Left lung (tissue), 10 donors: ENCODE results near the gene ZFPM1. TPM values are rescaled to one million over a fixed set of nuclear protein-coding genes. Genes with fewer than 3 reads are reported as not detected.

Experiments used
- ATAC-seq: fragments of 200-7000 bp; cut with Tn5 transposase; one replicate; pipeline ENCODE4 v1.9.1; 2020; ENCODE audit warnings: moderate library complexity
- DNase-seq, 4 donors: peaks; one replicate each; pipeline ENCODE4 v3.0.0-alpha.2; 2013 to 2020
- H3K27ac ChIP-seq, 2 donors: fragments of 200-600 bp; sonication (generic) in 1 of 2; one replicate each; pipeline versions ENCODE4 v1.5.0 to v1.8.0; 2020 to 2021
- H3K27me3 ChIP-seq, 2 donors: fragments of 200-600 bp; sonication (generic) in 1 of 2; one replicate each; pipeline versions ENCODE4 v1.5.0 to v1.8.0; 2020 to 2021
- H3K36me3 ChIP-seq, 2 donors: fragments of 200-600 bp; sonication (generic) in 1 of 2; one replicate each; pipeline versions ENCODE4 v1.5.0 to v1.8.0; 2020 to 2021
- H3K4me1 ChIP-seq, 2 donors: fragments of 200-600 bp; one replicate each; pipeline ENCODE4 v1.8.0; 2021
- H3K4me3 ChIP-seq, 2 donors: fragments of 200-600 bp; sonication (generic) in 1 of 2; one replicate each; pipeline versions ENCODE4 v1.5.0 to v1.8.0; 2020 to 2021; ENCODE audit warnings: mild to moderate bottlenecking in 1 of 2
- H3K9me3 ChIP-seq, 2 donors: fragments of 200-600 bp; sonication (generic) in 1 of 2; one replicate each; pipeline versions ENCODE4 v1.5.0 to v1.8.0; 2020 to 2021
- intact Hi-C, 2 donors: fragments of 100-400 bp; cut with DNase I; formaldehyde crosslinking; loops; one replicate each; pipeline versions ENCODE4 v1.11.2 to v1.14.2; 2022
- polyA plus RNA-seq, 6 donors: library from polyadenylated mRNA; unstranded; fragments of 120-200 nt; gene quantifications; one replicate each; pipeline ENCODE4 v1.2.1, GENCODE V29; 2013; ENCODE audit not compliant: insufficient read length in 6 of 6
- total RNA-seq, 2 donors: library from RNA; stranded (reverse); fragmentation: NEBNext Ultra II Directional; extraction: Animal tissue kit (Norgen Biotek cat#: 25700); gene quantifications; one replicate each; pipeline ENCODE4 v1.2.1, GENCODE V29; 2021
- TF ChIP-seq, protein P1 (sequence below), 2 donors: fragments of 200-600 bp; sonication (generic) in 1 of 2; IDR thresholded peaks; one replicate each; pipeline versions ENCODE4 v1.5.0 to v1.8.0; 2021; ENCODE audit warnings: antibody characterized with exemption in 2 of 2
- donor health status: DM: no; HTN: yes; CAD: no.
- donor health status: DM: no; HTN: no; CAD: no.

ZFPM1 gene
- total and polyA plus RNA-seq, 8 donors, result 1.8 to 7.0 (median 3.6) TPM

DNA sequence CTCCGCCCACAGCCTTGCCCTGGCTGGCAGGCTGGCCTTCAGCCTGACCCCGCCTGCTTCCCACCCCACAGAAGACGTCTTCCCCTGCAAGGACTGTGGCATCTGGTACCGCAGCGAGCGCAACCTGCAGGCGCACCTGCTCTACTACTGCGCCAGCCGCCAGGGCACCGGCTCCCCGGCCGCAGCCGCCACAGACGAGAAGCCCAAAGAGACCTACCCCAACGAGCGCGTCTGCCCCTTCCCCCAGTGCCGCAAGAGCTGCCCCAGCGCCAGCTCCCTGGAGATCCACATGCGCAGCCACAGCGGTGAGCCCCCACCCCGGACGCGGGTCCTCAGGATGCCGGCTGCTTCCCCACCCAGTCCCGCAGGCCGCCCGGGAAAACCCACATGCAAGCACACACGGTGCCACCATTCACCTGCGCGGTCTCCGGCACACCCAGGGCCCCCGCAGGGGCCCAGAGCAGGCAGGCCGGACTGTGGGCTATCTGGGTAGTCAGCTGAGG lies 78.9 kb downstream of the ZFPM1 start:
- TF ChIP-seq, protein P1, sequence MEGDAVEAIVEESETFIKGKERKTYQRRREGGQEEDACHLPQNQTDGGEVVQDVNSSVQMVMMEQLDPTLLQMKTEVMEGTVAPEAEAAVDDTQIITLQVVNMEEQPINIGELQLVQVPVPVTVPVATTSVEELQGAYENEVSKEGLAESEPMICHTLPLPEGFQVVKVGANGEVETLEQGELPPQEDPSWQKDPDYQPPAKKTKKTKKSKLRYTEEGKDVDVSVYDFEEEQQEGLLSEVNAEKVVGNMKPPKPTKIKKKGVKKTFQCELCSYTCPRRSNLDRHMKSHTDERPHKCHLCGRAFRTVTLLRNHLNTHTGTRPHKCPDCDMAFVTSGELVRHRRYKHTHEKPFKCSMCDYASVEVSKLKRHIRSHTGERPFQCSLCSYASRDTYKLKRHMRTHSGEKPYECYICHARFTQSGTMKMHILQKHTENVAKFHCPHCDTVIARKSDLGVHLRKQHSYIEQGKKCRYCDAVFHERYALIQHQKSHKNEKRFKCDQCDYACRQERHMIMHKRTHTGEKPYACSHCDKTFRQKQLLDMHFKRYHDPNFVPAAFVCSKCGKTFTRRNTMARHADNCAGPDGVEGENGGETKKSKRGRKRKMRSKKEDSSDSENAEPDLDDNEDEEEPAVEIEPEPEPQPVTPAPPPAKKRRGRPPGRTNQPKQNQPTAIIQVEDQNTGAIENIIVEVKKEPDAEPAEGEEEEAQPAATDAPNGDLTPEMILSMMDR (IDR thresholded peaks at IDR 0.05), result no peak

DNA sequence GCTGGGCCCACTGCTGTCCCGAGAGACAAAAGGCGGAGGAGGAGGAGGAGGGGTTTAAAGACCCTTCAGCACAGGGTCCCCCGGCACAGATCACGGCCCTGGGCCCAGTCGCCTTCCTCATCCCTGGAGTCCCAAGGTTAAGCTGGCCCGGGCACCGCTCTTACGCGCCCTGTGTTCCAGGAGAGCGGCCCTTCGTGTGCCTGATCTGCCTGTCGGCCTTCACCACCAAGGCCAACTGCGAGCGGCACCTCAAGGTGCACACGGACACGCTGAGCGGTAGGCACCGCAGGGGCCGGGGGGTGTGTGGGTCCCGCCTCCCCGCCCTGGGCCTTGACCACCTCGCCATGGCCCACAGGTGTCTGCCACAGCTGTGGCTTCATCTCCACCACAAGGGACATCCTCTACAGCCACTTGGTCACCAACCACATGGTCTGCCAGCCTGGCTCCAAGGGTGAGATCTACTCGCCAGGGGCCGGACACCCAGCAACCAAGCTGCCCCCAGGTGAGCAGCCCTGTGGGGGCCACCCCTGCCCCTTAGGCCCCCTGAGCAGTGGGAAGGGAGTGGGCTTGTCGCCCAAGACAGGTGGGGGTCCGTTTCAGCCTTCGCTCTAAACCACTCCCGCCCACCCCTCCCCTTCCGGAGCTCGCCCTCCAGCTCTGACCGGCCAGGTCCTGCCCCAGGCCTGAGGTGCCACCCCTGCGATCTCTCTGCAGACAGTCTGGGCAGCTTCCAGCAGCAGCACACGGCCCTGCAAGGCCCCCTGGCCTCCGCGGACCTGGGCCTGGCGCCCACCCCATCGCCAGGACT lies 79.6 kb downstream of the ZFPM1 start:
- Histone ChIP-seq H3K4me1 (peaks cover 7 to 11% of the 10 kb centered on the region in 2 donors), H3K4me3 (peak overlapping the region; percentile 24 to 56), H3K27me3 (peaks cover 0 to under 1% of the 10 kb centered on the region in 2 donors), H3K27ac (no peak overlapping the region), H3K9me3 (no peaks in the 10 kb centered on the region), H3K36me3 (no peaks in the 10 kb centered on the region)
- TF ChIP-seq, protein P1 (IDR thresholded peaks at IDR 0.05), result no peak
- intact Hi-C loops, result no loop called here
- DNase-seq (peak in 1 of 4 donors; percentile 74), ATAC-seq (no peak)

More for the DNA sequence above, 78.9 kb downstream of the ZFPM1 start:
- no peak overlapping the region for H3K27ac ChIP-seq
- peaks cover 11 to 15% of the 10 kb centered on the region in 2 donors for H3K4me1 ChIP-seq
- H3K27me3 ChIP-seq, result no peaks in the 10 kb centered on the region
- peak in 1 of 4 donors; percentile 80 for DNase-seq
- no peak for ATAC-seq
- no peaks in the 10 kb centered on the region for H3K36me3 ChIP-seq
- H3K9me3 ChIP-seq, result no peaks in the 10 kb centered on the region
- H3K4me3 ChIP-seq, result no peak overlapping the region
- intact Hi-C loops, result no loop called here

DNA sequence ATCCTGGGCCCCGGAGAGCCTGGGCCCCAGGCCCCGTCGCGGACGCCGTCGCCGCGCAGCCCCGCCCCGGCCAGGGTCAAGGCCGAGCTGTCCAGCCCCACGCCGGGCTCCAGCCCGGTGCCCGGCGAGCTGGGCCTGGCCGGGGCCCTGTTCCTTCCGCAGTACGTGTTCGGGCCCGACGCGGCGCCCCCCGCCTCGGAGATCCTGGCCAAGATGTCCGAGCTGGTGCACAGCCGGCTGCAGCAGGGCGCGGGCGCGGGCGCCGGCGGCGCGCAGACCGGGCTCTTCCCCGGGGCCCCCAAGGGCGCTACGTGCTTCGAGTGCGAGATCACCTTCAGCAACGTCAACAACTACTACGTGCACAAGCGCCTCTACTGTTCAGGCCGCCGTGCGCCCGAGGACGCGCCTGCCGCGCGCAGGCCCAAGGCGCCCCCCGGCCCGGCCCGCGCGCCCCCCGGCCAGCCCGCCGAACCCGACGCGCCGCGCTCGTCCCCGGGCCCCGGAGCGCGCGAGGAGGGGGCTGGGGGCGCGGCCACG lies 80.4 kb downstream of the ZFPM1 start:
- Histone ChIP-seq H3K36me3 (no peaks in the 10 kb centered on the region), H3K27me3 (peaks cover 4 to 9% of the 10 kb centered on the region in 2 donors), H3K4me3 (peak overlapping the region; percentile 24 to 56), H3K9me3 (no peaks in the 10 kb centered on the region), H3K4me1 (peaks cover 7 to 10% of the 10 kb centered on the region in 2 donors), H3K27ac (no peak overlapping the region)
- intact Hi-C loops, result no loop called here
- DNase-seq (peak in 3 of 4 donors; percentile 44 to 81 (median 70)), ATAC-seq (peak; percentile 19)
- TF ChIP-seq, protein P1 (IDR thresholded peaks at IDR 0.05), result no peak

DNA sequence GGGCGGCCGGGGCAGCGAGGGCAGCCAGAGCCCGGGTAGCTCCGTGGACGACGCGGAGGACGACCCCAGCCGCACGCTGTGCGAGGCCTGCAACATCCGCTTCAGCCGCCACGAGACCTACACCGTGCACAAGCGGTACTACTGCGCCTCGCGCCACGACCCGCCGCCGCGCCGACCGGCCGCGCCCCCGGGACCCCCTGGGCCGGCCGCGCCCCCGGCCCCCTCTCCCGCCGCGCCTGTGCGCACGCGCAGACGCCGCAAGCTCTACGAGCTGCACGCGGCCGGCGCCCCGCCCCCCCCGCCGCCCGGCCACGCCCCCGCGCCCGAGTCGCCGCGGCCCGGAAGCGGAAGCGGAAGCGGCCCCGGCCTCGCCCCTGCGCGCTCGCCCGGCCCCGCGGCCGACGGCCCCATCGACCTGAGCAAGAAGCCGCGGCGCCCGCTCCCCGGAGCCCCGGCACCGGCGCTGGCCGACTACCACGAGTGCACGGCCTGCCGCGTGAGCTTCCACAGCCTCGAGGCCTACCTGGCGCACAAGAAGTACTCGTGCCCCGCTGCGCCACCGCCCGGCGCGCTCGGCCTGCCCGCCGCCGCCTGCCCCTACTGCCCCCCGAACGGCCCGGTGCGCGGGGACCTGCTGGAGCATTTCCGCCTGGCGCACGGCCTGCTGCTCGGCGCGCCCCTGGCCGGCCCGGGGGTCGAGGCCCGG lies 81.0 kb downstream of the ZFPM1 start:
- Histone ChIP-seq H3K9me3 (no peaks in the 10 kb centered on the region), H3K27me3 (peaks cover 7 to 15% of the 10 kb centered on the region in 2 donors), H3K36me3 (no peaks in the 10 kb centered on the region), H3K4me1 (peaks cover 7 to 10% of the 10 kb centered on the region in 2 donors), H3K27ac (peak overlapping the region; percentile 59 to 83), H3K4me3 (peak overlapping the region; percentile 50 to 56)
- ATAC-seq (peak; percentile 77), DNase-seq (peak; percentile 75 to 95 (median 82))
- TF ChIP-seq, protein P1 (IDR thresholded peaks at IDR 0.05), result no peak
- intact Hi-C loops, result no loop called here
